ENCODE measurements around the gene KIAA1549.

KIAA1549 gene

GRCh38 chr7:138974675-138975292 is 6.4 kb downstream of the KIAA1549 start:
- no peak overlapping the region for H3K27ac ChIP-seq (ENCODE audit: low read length)
- no peak overlapping the region for H3K4me3 ChIP-seq (ENCODE audit: low read length)
- DNase-seq (ENCODE audit: low read depth, low spot score): no peak
- WGBS (ENCODE audit: insufficient coverage, insufficient read length): no CpG with 5 or more reads among the region's 5 CpGs
- H3K4me1 ChIP-seq (ENCODE audit: control insufficient read depth, insufficient read depth, low read length): peaks cover 12% of the 10 kb centered on the region
- no peaks in the 10 kb centered on the region for H3K9me3 ChIP-seq (ENCODE audit: control insufficient read depth, insufficient read depth, low read length)
- no peaks in the 10 kb centered on the region for H3K27me3 ChIP-seq (ENCODE audit: control insufficient read depth, insufficient read depth, low read length)
- H3K36me3 ChIP-seq (ENCODE audit: control insufficient read depth, insufficient read depth, low read length): no peaks in the 10 kb centered on the region

GRCh38 chr7:138974103-138974502 is 7.1 kb downstream of the KIAA1549 start:
- Histone ChIP-seq H3K9me3 (ENCODE audit: control insufficient read depth, insufficient read depth, low read length) (no peaks in the 10 kb centered on the region), H3K27ac (ENCODE audit: low read length) (no peak overlapping the region), H3K36me3 (ENCODE audit: control insufficient read depth, insufficient read depth, low read length) (no peaks in the 10 kb centered on the region), H3K27me3 (ENCODE audit: control insufficient read depth, insufficient read depth, low read length) (no peaks in the 10 kb centered on the region), H3K4me3 (ENCODE audit: low read length) (no peak overlapping the region), H3K4me1 (ENCODE audit: control insufficient read depth, insufficient read depth, low read length) (peaks cover 11% of the 10 kb centered on the region)
- WGBS (ENCODE audit: insufficient coverage, insufficient read length): no CpG with 5 or more reads among the region's 4 CpGs
- DNase-seq (ENCODE audit: low read depth, low spot score): no peak

- WGBS (ENCODE audit: insufficient coverage, insufficient read length): no CpG with 5 or more reads among the region's 6 CpGs
- no peak overlapping the region for H3K27ac ChIP-seq (ENCODE audit: low read length)
- DNase-seq (ENCODE audit: low read depth, low spot score): no peak
- no peak overlapping the region for H3K4me3 ChIP-seq (ENCODE audit: low read length)
- H3K4me1 ChIP-seq (ENCODE audit: control insufficient read depth, insufficient read depth, low read length): peaks cover 9% of the 10 kb centered on the region
- H3K36me3 ChIP-seq (ENCODE audit: control insufficient read depth, insufficient read depth, low read length): no peaks in the 10 kb centered on the region
- no peaks in the 10 kb centered on the region for H3K9me3 ChIP-seq (ENCODE audit: control insufficient read depth, insufficient read depth, low read length)
- no peaks in the 10 kb centered on the region for H3K27me3 ChIP-seq (ENCODE audit: control insufficient read depth, insufficient read depth, low read length)
Measured at GRCh38 chr7:138970952-138971351, 10.2 kb downstream of the KIAA1549 start.

GRCh38 chr7:138970446-138970845 is 10.7 kb downstream of the KIAA1549 start:
- H3K27me3 ChIP-seq (ENCODE audit: control insufficient read depth, insufficient read depth, low read length): no peaks in the 10 kb centered on the region

GRCh38 chr7:138967159-138967558 is 14.0 kb downstream of the KIAA1549 start:
- Histone ChIP-seq H3K36me3 (ENCODE audit: control insufficient read depth, insufficient read depth, low read length) (no peaks in the 10 kb centered on the region), H3K27ac (ENCODE audit: low read length) (no peak overlapping the region), H3K4me1 (ENCODE audit: control insufficient read depth, insufficient read depth, low read length) (peaks cover 6% of the 10 kb centered on the region; the same call in 1 of the 2 replicates), H3K4me3 (ENCODE audit: low read length) (no peak overlapping the region), H3K27me3 (ENCODE audit: control insufficient read depth, insufficient read depth, low read length) (no peaks in the 10 kb centered on the region), H3K9me3 (ENCODE audit: control insufficient read depth, insufficient read depth, low read length) (no peaks in the 10 kb centered on the region)
- no peak for DNase-seq (ENCODE audit: low read depth, low spot score)
- WGBS (ENCODE audit: insufficient coverage, insufficient read length): no CpG with 5 or more reads among the region's 4 CpGs

More at GRCh38 chr7:138970446-138970845, 10.7 kb downstream of the KIAA1549 start:
- no peak overlapping the region for H3K4me3 ChIP-seq (ENCODE audit: low read length)
- H3K27ac ChIP-seq (ENCODE audit: low read length): no peak overlapping the region
- H3K9me3 ChIP-seq (ENCODE audit: control insufficient read depth, insufficient read depth, low read length): no peaks in the 10 kb centered on the region
- WGBS (ENCODE audit: insufficient coverage, insufficient read length): no CpG with 5 or more reads among the region's 7 CpGs
- no peaks in the 10 kb centered on the region for H3K36me3 ChIP-seq (ENCODE audit: control insufficient read depth, insufficient read depth, low read length)
- no peak for DNase-seq (ENCODE audit: low read depth, low spot score)
- peaks cover 9% of the 10 kb centered on the region for H3K4me1 ChIP-seq (ENCODE audit: control insufficient read depth, insufficient read depth, low read length)

- 0 out of 2 replicates have a peak, but pooled peaks cover 6% of the 10 kb centered on the region for H3K4me1 ChIP-seq (ENCODE audit: control insufficient read depth, insufficient read depth, low read length)
- no peaks in the 10 kb centered on the region for H3K27me3 ChIP-seq (ENCODE audit: control insufficient read depth, insufficient read depth, low read length)
- H3K4me3 ChIP-seq (ENCODE audit: low read length): no peak overlapping the region
- no peaks in the 10 kb centered on the region for H3K36me3 ChIP-seq (ENCODE audit: control insufficient read depth, insufficient read depth, low read length)
- no CpG with 5 or more reads among the region's 15 CpGs for WGBS (ENCODE audit: insufficient coverage, insufficient read length)
- no peak overlapping the region for H3K27ac ChIP-seq (ENCODE audit: low read length)
- no peaks in the 10 kb centered on the region for H3K9me3 ChIP-seq (ENCODE audit: control insufficient read depth, insufficient read depth, low read length)
- DNase-seq (ENCODE audit: low read depth, low spot score): no peak
Measured at GRCh38 chr7:138964624-138965436, 16.4 kb downstream of the KIAA1549 start.

- Histone ChIP-seq H3K27me3 (ENCODE audit: control insufficient read depth, insufficient read depth, low read length) (no peaks in the 10 kb centered on the region), H3K27ac (ENCODE audit: low read length) (no peak overlapping the region), H3K4me1 (ENCODE audit: control insufficient read depth, insufficient read depth, low read length) (0 out of 2 replicates have a peak, but pooled peaks cover 6% of the 10 kb centered on the region), H3K4me3 (ENCODE audit: low read length) (no peak overlapping the region), H3K36me3 (ENCODE audit: control insufficient read depth, insufficient read depth, low read length) (no peaks in the 10 kb centered on the region), H3K9me3 (ENCODE audit: control insufficient read depth, insufficient read depth, low read length) (no peaks in the 10 kb centered on the region)
- DNase-seq (ENCODE audit: low read depth, low spot score): no peak
- no CpG with 5 or more reads among the region's 5 CpGs for WGBS (ENCODE audit: insufficient coverage, insufficient read length)
Measured at GRCh38 chr7:138963675-138964074, 17.5 kb downstream of the KIAA1549 start.

GRCh38 chr7:138962561-138963270 is 18.5 kb downstream of the KIAA1549 start:
- WGBS (ENCODE audit: insufficient coverage, insufficient read length): no CpG with 5 or more reads among the region's 10 CpGs

GRCh38 chr7:138961159-138961558 is 20.0 kb downstream of the KIAA1549 start:
- Histone ChIP-seq H3K27ac (ENCODE audit: low read length) (no peak overlapping the region), H3K4me3 (ENCODE audit: low read length) (no peak overlapping the region), H3K9me3 (ENCODE audit: control insufficient read depth, insufficient read depth, low read length) (no peaks in the 10 kb centered on the region), H3K4me1 (ENCODE audit: control insufficient read depth, insufficient read depth, low read length) (0 out of 2 replicates have a peak, but pooled peaks cover 5% of the 10 kb centered on the region), H3K36me3 (ENCODE audit: control insufficient read depth, insufficient read depth, low read length) (no peaks in the 10 kb centered on the region), H3K27me3 (ENCODE audit: control insufficient read depth, insufficient read depth, low read length) (no peaks in the 10 kb centered on the region; the same call in 1 of the 2 replicates)
- whole genome bisulfite sequencing (ENCODE audit: insufficient coverage, insufficient read length): no CpG with 5 or more reads among the region's 8 CpGs
- DNase-seq (ENCODE audit: low read depth, low spot score): no peak

More at GRCh38 chr7:138962561-138963270, 18.5 kb downstream of the KIAA1549 start:
- H3K4me1 ChIP-seq (ENCODE audit: control insufficient read depth, insufficient read depth, low read length): 0 out of 2 replicates have a peak, but pooled peaks cover 6% of the 10 kb centered on the region
- no peaks in the 10 kb centered on the region for H3K9me3 ChIP-seq (ENCODE audit: control insufficient read depth, insufficient read depth, low read length)
- DNase-seq (ENCODE audit: low read depth, low spot score): no peak
- H3K36me3 ChIP-seq (ENCODE audit: control insufficient read depth, insufficient read depth, low read length): no peaks in the 10 kb centered on the region
- no peak overlapping the region for H3K27ac ChIP-seq (ENCODE audit: low read length)
- H3K4me3 ChIP-seq (ENCODE audit: low read length): no peak overlapping the region
- H3K27me3 ChIP-seq (ENCODE audit: control insufficient read depth, insufficient read depth, low read length): no peaks in the 10 kb centered on the region; the same call in 1 of the 2 replicates

GRCh38 chr7:138958391-138958956 is 22.7 kb downstream of the KIAA1549 start:
- DNase-seq (ENCODE audit: low read depth, low spot score): no peak
- no CpG with 5 or more reads among the region's 6 CpGs for WGBS (ENCODE audit: insufficient coverage, insufficient read length)

More at GRCh38 chr7:138958391-138958956, 22.7 kb downstream of the KIAA1549 start:
- Histone ChIP-seq H3K36me3 (ENCODE audit: control insufficient read depth, insufficient read depth, low read length) (no peaks in the 10 kb centered on the region), H3K4me3 (ENCODE audit: low read length) (no peak overlapping the region), H3K27me3 (ENCODE audit: control insufficient read depth, insufficient read depth, low read length) (no peaks in the 10 kb centered on the region; the same call in 1 of the 2 replicates), H3K4me1 (ENCODE audit: control insufficient read depth, insufficient read depth, low read length) (peaks cover 5% of the 10 kb centered on the region; the same call in 1 of the 2 replicates), H3K9me3 (ENCODE audit: control insufficient read depth, insufficient read depth, low read length) (no peaks in the 10 kb centered on the region), H3K27ac (ENCODE audit: low read length) (no peak overlapping the region)

Data from iPS DF 6.9 (cell line).